H9 (cell line): ENCODE data around the gene NIPAL1. TPM values are rescaled to one million over a fixed set of nuclear protein-coding genes. Genes with fewer than 3 reads are reported as not detected.

Source experiments
- DNase-seq: peaks from one replicate; pipeline ENCODE4 v3.0.0-alpha.2; 2017
- H2AFZ ChIP-seq: one replicate; pipeline ENCODE4 v1.6.1; 2013; ENCODE audit warnings: mild to moderate bottlenecking, low read length, control low read depth, moderate library complexity
- H2AK5ac ChIP-seq: 2 replicates; pipeline ENCODE4 v1.6.1; 2013; ENCODE audit warnings: low read length, control low read depth, mixed read lengths; ENCODE audit not compliant: insufficient read length
- H2BK120ac ChIP-seq: one replicate; pipeline ENCODE4 v1.6.1; 2013; ENCODE audit warnings: low read depth, mild to moderate bottlenecking, low read length, control low read depth, inconsistent platforms; ENCODE audit not compliant: poor library complexity, severe bottlenecking
- H2BK12ac ChIP-seq: 2 replicates; pipeline ENCODE4 v1.6.1; 2013; ENCODE audit warnings: low read length, control low read depth, mixed read lengths, low read depth; ENCODE audit not compliant: insufficient read length
- H2BK15ac ChIP-seq: 2 replicates; pipeline ENCODE4 v1.6.1; 2013; ENCODE audit warnings: low read depth, low read length, control low read depth
- H2BK20ac ChIP-seq: one replicate; pipeline ENCODE4 v1.6.1; 2013; ENCODE audit warnings: low read depth, mild to moderate bottlenecking, low read length, control low read depth, inconsistent platforms; ENCODE audit not compliant: poor library complexity, severe bottlenecking
- H2BK5ac ChIP-seq: 2 replicates; pipeline ENCODE4 v1.6.1; 2013; ENCODE audit warnings: low read length, control low read depth, mixed read lengths; ENCODE audit not compliant: insufficient read length
- H3K14ac ChIP-seq: 2 replicates; pipeline ENCODE4 v1.6.1; 2013; ENCODE audit warnings: low read length, control low read depth; ENCODE audit not compliant: insufficient read depth
- H3K18ac ChIP-seq: 2 replicates; pipeline ENCODE4 v1.6.1; 2013; ENCODE audit warnings: low read depth, mild to moderate bottlenecking, mixed read lengths, low read length, control low read depth; ENCODE audit not compliant: insufficient read length
- H3K23ac ChIP-seq: 2 replicates; pipeline ENCODE4 v1.6.1; 2013; ENCODE audit warnings: low read length, control low read depth, mixed read lengths, low read depth; ENCODE audit not compliant: insufficient read length
- H3K23me2 ChIP-seq: 2 replicates; pipeline ENCODE4 v1.6.1; 2013; ENCODE audit warnings: low read depth, mild to moderate bottlenecking, mixed read lengths, low read length, control low read depth; ENCODE audit not compliant: insufficient read length, poor library complexity, severe bottlenecking
- H3K27ac ChIP-seq: 2 replicates; pipeline ENCODE4 v1.5.1; 2013; ENCODE audit warnings: low read length, control low read depth, mixed read lengths, low read depth; ENCODE audit not compliant: insufficient read length
- H3K27me3 ChIP-seq: 2 replicates; pipeline ENCODE4 v1.6.1; 2013; ENCODE audit warnings: low read length, control low read depth, inconsistent platforms; ENCODE audit not compliant: insufficient read depth
- H3K4ac ChIP-seq: 2 replicates; pipeline ENCODE4 v1.6.1; 2013; ENCODE audit warnings: low read depth, mild to moderate bottlenecking, control low read depth, inconsistent platforms, low read length, moderate library complexity
- H3K4me1 ChIP-seq: 2 replicates; pipeline ENCODE4 v1.6.1; 2013; ENCODE audit warnings: low read length, control low read depth, inconsistent platforms; ENCODE audit not compliant: insufficient read depth
- H3K4me2 ChIP-seq: 2 replicates; pipeline ENCODE4 v1.6.1; 2013; ENCODE audit warnings: low read length, control low read depth, mixed read lengths; ENCODE audit not compliant: insufficient read length, insufficient read depth
- H3K56ac ChIP-seq: 2 replicates; pipeline ENCODE4 v1.6.1; 2013; ENCODE audit warnings: low read depth, mild to moderate bottlenecking, mixed read lengths, low read length, control low read depth; ENCODE audit not compliant: insufficient read length
- H3K79me1 ChIP-seq: 2 replicates; pipeline ENCODE4 v1.6.1; 2013; ENCODE audit warnings: low read depth, mild to moderate bottlenecking, moderate library complexity, low read length, control low read depth, inconsistent platforms; ENCODE audit not compliant: insufficient read depth, poor library complexity, severe bottlenecking
- H3K79me2 ChIP-seq: 2 replicates; pipeline ENCODE4 v1.6.1; 2013; ENCODE audit warnings: low read length, control low read depth, inconsistent platforms; ENCODE audit not compliant: insufficient read depth
- H3K9ac ChIP-seq: 2 replicates; pipeline ENCODE4 v1.6.1; 2013; ENCODE audit warnings: low read length, control low read depth, mixed read lengths; ENCODE audit not compliant: insufficient read length; ENCODE audit errors: extremely low read depth
- H3K9me3 ChIP-seq: one replicate; pipeline ENCODE4 v1.6.1; 2013; ENCODE audit warnings: low read depth, low read length, inconsistent platforms; ENCODE audit not compliant: control insufficient read depth
- H3T11ph ChIP-seq: one replicate; pipeline ENCODE4 v1.6.1; 2013; ENCODE audit warnings: mild to moderate bottlenecking, low read length, control low read depth, inconsistent platforms
- H4K20me1 ChIP-seq: one replicate; pipeline ENCODE4 v1.6.1; 2013; ENCODE audit not compliant: control insufficient read depth, insufficient read length, insufficient read depth
- H4K5ac ChIP-seq: 2 replicates; pipeline ENCODE4 v1.6.1; 2013; ENCODE audit warnings: low read depth, mild to moderate bottlenecking, mixed read lengths, low read length, control low read depth; ENCODE audit not compliant: insufficient read length
- H4K8ac ChIP-seq: replicated peaks from 2 replicates; pipeline ENCODE4 v1.6.1; 2013; ENCODE audit warnings: low read length, control low read depth, mixed read lengths, low read depth; ENCODE audit not compliant: insufficient read length
- H4K91ac ChIP-seq: 2 replicates; pipeline ENCODE4 v1.6.1; 2013; ENCODE audit warnings: low read depth, mild to moderate bottlenecking, moderate library complexity, mixed read lengths, low read length, control low read depth; ENCODE audit not compliant: insufficient read length
- H3K27ac Mint-ChIP-seq, 3 experiments: 2 replicates in 2 of 3; 3 replicates in 1 of 3; pipeline ENCODE4 v1.8.0; 2020 to 2021; ENCODE audit warnings: mixed read lengths in 3 of 3, mild to moderate bottlenecking in 1 of 3, moderate library complexity in 1 of 3
- H3K27me3 Mint-ChIP-seq: 2 replicates; pipeline ENCODE4 v1.8.0; 2021; ENCODE audit warnings: low read depth, mild to moderate bottlenecking, moderate library complexity, mixed read lengths
- H3K36me3 Mint-ChIP-seq, 3 experiments: 2 replicates in 2 of 3; 3 replicates in 1 of 3; pipeline ENCODE4 v1.8.0; 2020 to 2021; ENCODE audit warnings: low read depth in 3 of 3, mixed read lengths in 3 of 3; ENCODE audit not compliant: insufficient read depth in 1 of 3
- H3K4me1 Mint-ChIP-seq, 2 experiments: 2 replicates each; pipeline ENCODE4 v1.8.0; 2020; ENCODE audit warnings: mixed read lengths in 2 of 2
- H3K4me3 Mint-ChIP-seq, 2 experiments: 2 replicates in 1 of 2; 3 replicates in 1 of 2; pipeline ENCODE4 v1.8.0; 2020 to 2021; ENCODE audit warnings: mild to moderate bottlenecking in 2 of 2, mixed read lengths in 2 of 2, moderate library complexity in 1 of 2
- H3K9me3 Mint-ChIP-seq, 2 experiments: 2 replicates in 1 of 2; 3 replicates in 1 of 2; pipeline ENCODE4 v1.8.0; 2020; ENCODE audit warnings: mild to moderate bottlenecking in 2 of 2, mixed read lengths in 2 of 2, moderate library complexity in 1 of 2
- CTCF ChIP-seq: fragments of 200-600 bp; sonication (generic); conservative IDR thresholded peaks from 3 replicates; pipeline ENCODE4 v1.8.0; 2021; ENCODE audit warnings: antibody characterized with exemption, mild to moderate bottlenecking
- WGBS: extraction: QIAGEN DNeasy Blood & Tissue Kit; methylation state at CpG from one replicate; pipeline ENCODE4 v1.1.7; 2013; ENCODE audit warnings: missing lambda C conversion rate, low lambda C conversion rate, mixed read lengths; ENCODE audit not compliant: insufficient read length; ENCODE audit errors: extremely low coverage; 5-methylcytosine and 5-hydroxymethylcytosine counted together
- total RNA-seq: library from RNA; stranded (reverse); gene quantifications from 2 replicates; pipeline ENCODE4 v1.2.1, GENCODE V29; 2021

The NIPAL1 gene
- total RNA-seq, 1 experiment from 2014 or later = 16.9 TPM

- Histone ChIP-seq H4K20me1 (no peaks in the 10 kb centered on the region), H3K27me3 (no peaks in the 10 kb centered on the region), H2BK5ac (no peak overlapping the region), H3K9me3 (no peaks in the 10 kb centered on the region), H3K9ac (no peak overlapping the region), H3K18ac (no peak overlapping the region), H2BK12ac (no peak overlapping the region), H3T11ph (no peak overlapping the region), H4K91ac (no peak overlapping the region), H4K8ac (no peak overlapping the region), H3K23me2 (no peaks in the 10 kb centered on the region), H3K27ac (no peak overlapping the region), H3K4ac (no peak overlapping the region), H4K5ac (no peak overlapping the region), H3K79me1 (no peaks in the 10 kb centered on the region), H3K79me2 (no peaks in the 10 kb centered on the region), H3K56ac (no peak overlapping the region), H3K4me1 (no peaks in the 10 kb centered on the region), H3K14ac (no peak overlapping the region), H2BK20ac (no peak overlapping the region), H3K23ac (no peak overlapping the region), H2BK15ac (no peak overlapping the region), H2AK5ac (no peak overlapping the region), H2BK120ac (no peak overlapping the region), H2AFZ (no peak overlapping the region), H3K4me2 (no peak overlapping the region)
- DNase-seq = no peak
- Mint-ChIP-seq H3K9me3 (no peaks in the 10 kb centered on the region), H3K36me3 (no peaks in the 10 kb centered on the region), H3K4me1 (no peaks in the 10 kb centered on the region; a peak in 1 of 4 replicates), H3K27me3 (no peaks in the 10 kb centered on the region), H3K27ac (no peak overlapping the region; a peak in 1 of 7 replicates), H3K4me3 (no peak overlapping the region)
- no CpG with 5 or more reads among the region's 5 CpGs for WGBS
- TF ChIP-seq CTCF = no peak
Measured at GRCh38 chr4:48078862-48079655, 62.5 kb downstream of the NIPAL1 start.
